Measurements from ENCODE around the gene RAD23B.

Gene RAD23B

GRCh38 chr9:107275530-107275929, 7.5 kb upstream of the RAD23B start:
- TF ChIP-seq, protein P1, sequence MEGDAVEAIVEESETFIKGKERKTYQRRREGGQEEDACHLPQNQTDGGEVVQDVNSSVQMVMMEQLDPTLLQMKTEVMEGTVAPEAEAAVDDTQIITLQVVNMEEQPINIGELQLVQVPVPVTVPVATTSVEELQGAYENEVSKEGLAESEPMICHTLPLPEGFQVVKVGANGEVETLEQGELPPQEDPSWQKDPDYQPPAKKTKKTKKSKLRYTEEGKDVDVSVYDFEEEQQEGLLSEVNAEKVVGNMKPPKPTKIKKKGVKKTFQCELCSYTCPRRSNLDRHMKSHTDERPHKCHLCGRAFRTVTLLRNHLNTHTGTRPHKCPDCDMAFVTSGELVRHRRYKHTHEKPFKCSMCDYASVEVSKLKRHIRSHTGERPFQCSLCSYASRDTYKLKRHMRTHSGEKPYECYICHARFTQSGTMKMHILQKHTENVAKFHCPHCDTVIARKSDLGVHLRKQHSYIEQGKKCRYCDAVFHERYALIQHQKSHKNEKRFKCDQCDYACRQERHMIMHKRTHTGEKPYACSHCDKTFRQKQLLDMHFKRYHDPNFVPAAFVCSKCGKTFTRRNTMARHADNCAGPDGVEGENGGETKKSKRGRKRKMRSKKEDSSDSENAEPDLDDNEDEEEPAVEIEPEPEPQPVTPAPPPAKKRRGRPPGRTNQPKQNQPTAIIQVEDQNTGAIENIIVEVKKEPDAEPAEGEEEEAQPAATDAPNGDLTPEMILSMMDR (IDR thresholded peaks at IDR 0.05; ENCODE audit: low read depth, low read length): no peak
- H3K4me3 ChIP-seq (replicated peaks in 1 of 2; ENCODE audit: low read depth in 2 of 2, low read length in 2 of 2): no peak overlapping the region
- no peak for DNase-seq (ENCODE audit: low read depth in 2 of 2)

DNA sequence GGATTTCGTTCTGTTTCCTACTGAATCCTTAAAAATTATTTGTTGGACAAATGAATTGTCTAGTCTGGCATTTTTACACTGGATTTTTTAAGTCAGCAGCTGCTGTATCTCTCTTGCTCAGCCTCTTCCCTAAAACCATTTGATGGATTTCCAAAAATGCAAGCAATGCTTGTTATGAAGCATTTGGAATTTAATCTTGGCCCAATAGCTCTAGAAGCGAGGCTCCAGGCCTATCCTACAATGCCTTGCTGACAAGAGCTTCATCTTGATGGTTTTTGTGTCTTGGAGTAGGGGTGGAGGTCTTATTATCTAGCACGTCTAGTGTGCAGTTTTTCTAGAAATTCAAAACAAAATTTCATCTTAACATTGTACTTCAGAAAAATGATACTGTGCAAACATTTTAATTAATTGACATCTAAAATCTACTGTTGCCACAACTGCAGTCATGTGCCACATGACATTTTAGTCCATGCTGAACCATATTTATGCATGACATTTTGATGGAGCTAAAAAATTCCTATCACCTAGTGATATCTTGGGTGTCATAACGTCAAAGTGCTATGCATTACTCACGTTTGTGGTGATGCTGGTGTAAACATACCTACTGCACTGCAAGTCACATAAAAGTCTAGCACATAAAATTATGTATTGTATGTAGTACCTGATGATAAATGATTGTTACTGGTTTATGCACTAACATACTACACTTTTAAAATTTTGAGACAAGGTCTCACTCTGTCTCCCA, 5.9 kb upstream of the RAD23B start:
- TF ChIP-seq, protein P1 (IDR thresholded peaks at IDR 0.05; ENCODE audit: low read depth, low read length): no peak
- no peak overlapping the region for H3K4me3 ChIP-seq (replicated peaks in 1 of 2; ENCODE audit: low read depth in 2 of 2, low read length in 2 of 2)
- DNase-seq (ENCODE audit: low read depth in 2 of 2): peak; percentile 46 to 81

GRCh38 chr9:107277801-107278200, 5.3 kb upstream of the RAD23B start:
- no peak for DNase-seq (ENCODE audit: low read depth in 2 of 2)
- TF ChIP-seq, protein P1 (IDR thresholded peaks at IDR 0.05; ENCODE audit: low read depth, low read length): no peak
- no peak overlapping the region for H3K4me3 ChIP-seq (replicated peaks in 1 of 2; ENCODE audit: low read depth in 2 of 2, low read length in 2 of 2)

GRCh38 chr9:107279086-107279485, 4.0 kb upstream of the RAD23B start:
- no peak for DNase-seq (ENCODE audit: low read depth in 2 of 2)
- no peak overlapping the region for H3K4me3 ChIP-seq (replicated peaks in 1 of 2; ENCODE audit: low read depth in 2 of 2, low read length in 2 of 2)
- TF ChIP-seq, protein P1 (IDR thresholded peaks at IDR 0.05; ENCODE audit: low read depth, low read length): no peak

- TF ChIP-seq, protein P1 (IDR thresholded peaks at IDR 0.05; ENCODE audit: low read depth, low read length): no peak
- no peak overlapping the region for H3K4me3 ChIP-seq (replicated peaks in 1 of 2; ENCODE audit: low read depth in 2 of 2, low read length in 2 of 2)
- DNase-seq (ENCODE audit: low read depth in 2 of 2): no peak
Measured at GRCh38 chr9:107280543-107280942, 2.5 kb upstream of the RAD23B start.

DNA sequence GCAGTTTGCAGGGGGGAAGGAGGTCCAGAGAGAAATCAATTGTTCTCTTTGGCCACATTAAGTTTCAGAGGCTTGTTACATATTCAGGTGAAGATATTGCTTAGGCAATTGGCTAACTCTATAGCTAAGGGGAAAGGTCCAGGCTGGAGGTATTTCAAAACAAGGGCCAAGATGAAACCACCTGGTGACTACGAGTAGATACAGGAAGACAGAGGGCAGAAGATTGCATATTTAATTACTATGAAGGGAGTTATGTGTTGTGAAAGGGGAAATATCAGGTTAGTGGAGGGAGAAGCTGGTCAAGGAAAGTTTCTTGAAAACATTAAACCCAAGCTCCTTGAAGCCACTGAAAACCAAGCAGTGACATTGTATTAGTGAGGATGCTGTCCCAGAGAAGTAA, 1.9 kb upstream of the RAD23B start:
- H3K4me3 ChIP-seq (replicated peaks in 1 of 2; ENCODE audit: low read depth in 2 of 2, low read length in 2 of 2): no peak overlapping the region
- DNase-seq (ENCODE audit: low read depth in 2 of 2): no peak
- TF ChIP-seq, protein P1 (IDR thresholded peaks at IDR 0.05; ENCODE audit: low read depth, low read length): no peak
